Activated T-helper 17 cell treated with anti-CD3 and anti-CD28 coated beads, Interleukin-2, amount 50 U/mL, for 72 hours (primary cell): ENCODE data around the gene PPP1CC. TPM values are rescaled to one million over a fixed set of nuclear protein-coding genes. Genes with fewer than 3 reads are reported as not detected.
A peak's percentile ranks its signal among the peaks of the same experiment; 100 is the strongest.
"Not testable (repeated sequence)": the region's sequence is repeated elsewhere in the genome, so short reads cannot be mapped to it uniquely, and the experiment has no call there.

ENCODE experiments used
- ATAC-seq: fragments of 150-1000 bp; cut with Tn5 transposase; replicated peaks from 2 replicates; pipeline ENCODE4 v1.10.0; 2021; ENCODE audit warnings: mild to moderate bottlenecking, moderate library complexity
- H3K27ac Mint-ChIP-seq: one replicate; pipeline ENCODE4 v1.8.0; 2022; ENCODE audit warnings: mixed read lengths
- H3K27me3 Mint-ChIP-seq: one replicate; pipeline ENCODE4 v1.8.0; 2022; ENCODE audit warnings: mixed read lengths
- H3K36me3 Mint-ChIP-seq: one replicate; pipeline ENCODE4 v1.8.0; 2022; ENCODE audit warnings: low read depth, mild to moderate bottlenecking, mixed read lengths
- H3K4me1 Mint-ChIP-seq: one replicate; pipeline ENCODE4 v1.8.0; 2022; ENCODE audit warnings: mixed read lengths
- H3K4me3 Mint-ChIP-seq: one replicate; pipeline ENCODE4 v1.8.0; 2022; ENCODE audit warnings: mild to moderate bottlenecking, mixed read lengths
- H3K9me3 Mint-ChIP-seq: one replicate; pipeline ENCODE4 v1.8.0; 2022; ENCODE audit warnings: mixed read lengths
- total RNA-seq, 2 donors: library from RNA; stranded (reverse); gene quantifications; one replicate each; pipeline ENCODE4 v1.2.3, GENCODE V29; 2022

The PPP1CC gene
- total RNA-seq, 2 donors from 2014 or later = 185 to 259 TPM

GRCh38 chr12:110725267-110725666 is 17.4 kb downstream of the PPP1CC start:
- no peak for ATAC-seq
- H3K4me3 Mint-ChIP-seq = no peak overlapping the region
- peaks cover 100% of the 10 kb centered on the region for H3K36me3 Mint-ChIP-seq
- H3K9me3 Mint-ChIP-seq = no peaks in the 10 kb centered on the region
- H3K27ac Mint-ChIP-seq = peak overlapping the region; percentile 45
- H3K27me3 Mint-ChIP-seq = no peaks in the 10 kb centered on the region
- peaks cover 26% of the 10 kb centered on the region for H3K4me1 Mint-ChIP-seq

DNA sequence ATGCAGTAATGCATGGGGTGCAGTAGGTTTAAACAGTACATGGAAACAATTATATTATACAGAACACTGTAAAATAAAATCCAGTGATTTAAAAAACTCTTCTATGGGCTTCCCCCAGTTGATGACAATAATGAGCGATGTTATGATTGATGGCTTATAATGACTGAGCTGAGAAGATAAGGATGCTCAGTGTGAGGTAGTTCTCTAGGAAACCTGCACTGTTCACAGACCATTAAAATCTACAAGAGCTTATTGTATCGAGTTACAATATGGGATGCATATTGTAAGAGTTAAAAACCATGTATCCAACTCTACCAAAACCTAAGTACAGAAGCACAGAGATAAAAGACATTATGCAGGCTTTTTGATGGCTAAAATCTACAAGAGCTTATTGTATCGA is 19.8 kb downstream of the PPP1CC start:
- H3K27ac Mint-ChIP-seq, ATAC-seq, H3K27me3 Mint-ChIP-seq, H3K9me3 Mint-ChIP-seq, H3K4me3 Mint-ChIP-seq: not testable (repeated sequence)
- Mint-ChIP-seq H3K36me3 (peaks cover 100% of the 10 kb centered on the region), H3K4me1 (peaks cover 28% of the 10 kb centered on the region)

- Mint-ChIP-seq H3K27ac (no peak overlapping the region), H3K4me1 (peaks cover 29% of the 10 kb centered on the region), H3K36me3 (peaks cover 99% of the 10 kb centered on the region), H3K9me3 (no peaks in the 10 kb centered on the region), H3K27me3 (no peaks in the 10 kb centered on the region), H3K4me3 (no peak overlapping the region)
- no peak for ATAC-seq
These were observed 21.1 kb downstream of the PPP1CC start for GRCh38 chr12:110721570-110721969.

GRCh38 chr12:110720516-110720915 is 22.2 kb downstream of the PPP1CC start:
- Mint-ChIP-seq H3K9me3 (no peaks in the 10 kb centered on the region), H3K27me3 (no peaks in the 10 kb centered on the region), H3K4me1 (peaks cover 29% of the 10 kb centered on the region), H3K27ac (no peak overlapping the region), H3K4me3 (no peak overlapping the region), H3K36me3 (peaks cover 92% of the 10 kb centered on the region)
- ATAC-seq = no peak

DNA sequence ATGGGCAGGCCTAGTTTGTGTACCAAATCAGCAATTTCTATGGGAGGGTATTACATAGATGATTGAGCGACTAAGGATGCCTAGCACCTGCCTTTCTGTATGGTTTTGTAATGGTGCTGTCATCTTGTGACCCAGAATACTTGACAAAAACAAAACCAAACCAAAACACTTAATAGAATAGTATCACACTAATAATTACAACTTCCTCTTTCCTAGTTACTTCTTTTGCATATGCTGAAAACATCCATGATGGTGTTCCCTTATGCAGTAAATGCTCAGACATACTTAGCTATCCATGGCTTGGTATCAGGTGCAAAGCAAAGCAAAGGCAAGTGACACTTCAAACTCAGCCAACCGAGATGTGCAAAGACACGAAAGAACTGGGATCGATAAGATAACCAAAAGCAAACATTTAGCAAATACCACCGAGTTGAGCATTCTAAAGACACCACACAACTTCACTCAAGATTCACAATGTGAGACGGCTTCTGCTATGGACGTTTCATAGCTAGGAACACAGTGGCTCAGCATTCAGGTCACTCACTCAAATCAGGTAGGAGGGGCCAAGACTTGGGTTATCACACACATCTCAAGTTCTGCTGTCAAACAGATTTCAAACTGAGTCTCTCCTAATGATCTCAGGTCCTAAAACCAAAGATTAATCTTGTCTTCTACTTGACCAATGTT is 24.3 kb downstream of the PPP1CC start:
- H3K27me3 Mint-ChIP-seq = no peaks in the 10 kb centered on the region
- peaks cover 24% of the 10 kb centered on the region for H3K4me1 Mint-ChIP-seq
- no peak overlapping the region for H3K27ac Mint-ChIP-seq
- no peak overlapping the region for H3K4me3 Mint-ChIP-seq
- no peak for ATAC-seq
- H3K36me3 Mint-ChIP-seq = peaks cover 70% of the 10 kb centered on the region
- no peaks in the 10 kb centered on the region for H3K9me3 Mint-ChIP-seq

DNA sequence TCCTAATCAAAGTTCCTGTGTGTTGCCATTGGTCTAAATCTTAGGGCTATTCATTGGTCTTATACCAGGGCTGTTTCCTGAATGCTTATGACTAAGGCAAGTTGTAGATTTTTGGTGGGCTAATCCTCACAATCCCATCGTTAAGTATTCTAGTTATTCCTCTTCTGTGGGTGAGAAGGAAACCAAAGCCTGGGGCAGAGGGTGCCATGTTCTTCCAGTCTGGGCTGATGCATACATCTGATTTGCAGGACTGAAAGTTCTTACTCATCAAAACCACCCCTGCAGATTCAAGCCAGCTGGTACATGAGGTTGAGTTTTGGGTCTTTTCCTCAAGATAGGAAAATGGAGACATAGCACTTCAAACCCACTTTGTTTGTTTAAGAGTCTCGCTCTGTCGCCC is 25.7 kb downstream of the PPP1CC start:
- peaks cover 24% of the 10 kb centered on the region for H3K4me1 Mint-ChIP-seq

GRCh38 chr12:110708917-110709316 is 33.8 kb downstream of the PPP1CC start:
- Mint-ChIP-seq H3K27ac (peak overlapping the region; percentile 23), H3K27me3 (no peaks in the 10 kb centered on the region), H3K9me3 (no peaks in the 10 kb centered on the region), H3K36me3 (no peaks in the 10 kb centered on the region), H3K4me1 (peaks cover 5% of the 10 kb centered on the region), H3K4me3 (no peak overlapping the region)
- no peak for ATAC-seq

More for the DNA sequence above, 25.7 kb downstream of the PPP1CC start:
- Mint-ChIP-seq H3K27me3 (no peaks in the 10 kb centered on the region), H3K4me3 (no peak overlapping the region), H3K9me3 (no peaks in the 10 kb centered on the region), H3K36me3 (peaks cover 57% of the 10 kb centered on the region), H3K27ac (peak overlapping the region; percentile 50)
- ATAC-seq = peak; percentile 91

- Mint-ChIP-seq H3K4me3 (no peak overlapping the region), H3K36me3 (no peaks in the 10 kb centered on the region), H3K4me1 (peaks cover 5% of the 10 kb centered on the region), H3K9me3 (no peaks in the 10 kb centered on the region), H3K27me3 (no peaks in the 10 kb centered on the region), H3K27ac (no peak overlapping the region)
- no peak for ATAC-seq
These were observed 37.4 kb downstream of the PPP1CC start for GRCh38 chr12:110705309-110705708.

DNA sequence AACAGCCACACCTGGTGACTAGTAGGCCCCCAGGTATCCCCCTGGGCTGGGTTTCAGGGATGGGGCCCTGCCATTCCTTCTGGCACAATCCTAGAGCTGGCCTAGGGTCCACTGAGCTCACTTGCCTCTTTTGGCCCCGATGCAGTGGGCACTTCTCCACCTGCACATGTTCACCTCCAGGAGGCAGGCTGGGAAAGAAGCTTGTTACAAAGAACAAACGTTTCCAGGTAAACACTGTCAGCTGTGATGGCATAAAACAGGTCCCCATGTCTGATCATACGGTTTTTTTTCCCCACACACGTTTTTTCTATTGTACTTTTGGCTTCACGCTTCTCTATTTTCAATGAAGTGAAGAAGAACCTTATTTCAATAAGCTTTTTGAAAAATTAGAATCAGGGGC is 37.9 kb downstream of the PPP1CC start:
- peak; percentile 44 for ATAC-seq
- no peaks in the 10 kb centered on the region for H3K36me3 Mint-ChIP-seq
- no peaks in the 10 kb centered on the region for H3K27me3 Mint-ChIP-seq
- H3K27ac Mint-ChIP-seq = no peak overlapping the region
- no peak overlapping the region for H3K4me3 Mint-ChIP-seq
- H3K9me3 Mint-ChIP-seq = no peaks in the 10 kb centered on the region
- peaks cover 5% of the 10 kb centered on the region for H3K4me1 Mint-ChIP-seq

GRCh38 chr12:110704231-110704630 is 38.5 kb downstream of the PPP1CC start:
- H3K36me3 Mint-ChIP-seq = no peaks in the 10 kb centered on the region
- H3K27me3 Mint-ChIP-seq = no peaks in the 10 kb centered on the region
- no peaks in the 10 kb centered on the region for H3K9me3 Mint-ChIP-seq
- no peak overlapping the region for H3K4me3 Mint-ChIP-seq
- H3K4me1 Mint-ChIP-seq = peaks cover 5% of the 10 kb centered on the region
- ATAC-seq = no peak
- no peak overlapping the region for H3K27ac Mint-ChIP-seq

DNA sequence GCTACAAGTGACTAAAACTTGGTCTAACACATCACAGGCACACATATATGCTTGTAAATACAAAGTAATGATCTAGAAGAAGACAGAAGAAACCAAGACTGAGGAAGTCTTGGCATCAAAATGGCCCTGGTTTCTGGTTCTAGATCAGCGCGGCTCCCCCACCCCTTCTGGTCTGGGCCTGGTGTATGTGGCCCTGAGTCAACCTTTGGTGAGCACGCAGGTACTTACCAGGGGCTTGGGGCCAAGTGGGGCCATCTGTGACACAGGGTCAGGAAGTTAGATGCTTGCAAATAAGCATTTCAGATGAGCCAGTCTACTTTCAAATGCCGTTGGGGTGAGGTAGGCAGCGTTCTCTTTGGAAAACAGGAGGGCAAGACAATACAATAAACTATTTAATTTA is 40.6 kb downstream of the PPP1CC start:
- no peak for ATAC-seq
- Mint-ChIP-seq H3K9me3 (no peaks in the 10 kb centered on the region), H3K27ac (no peak overlapping the region), H3K36me3 (no peaks in the 10 kb centered on the region), H3K4me3 (no peak overlapping the region), H3K4me1 (no peaks in the 10 kb centered on the region), H3K27me3 (no peaks in the 10 kb centered on the region)

DNA sequence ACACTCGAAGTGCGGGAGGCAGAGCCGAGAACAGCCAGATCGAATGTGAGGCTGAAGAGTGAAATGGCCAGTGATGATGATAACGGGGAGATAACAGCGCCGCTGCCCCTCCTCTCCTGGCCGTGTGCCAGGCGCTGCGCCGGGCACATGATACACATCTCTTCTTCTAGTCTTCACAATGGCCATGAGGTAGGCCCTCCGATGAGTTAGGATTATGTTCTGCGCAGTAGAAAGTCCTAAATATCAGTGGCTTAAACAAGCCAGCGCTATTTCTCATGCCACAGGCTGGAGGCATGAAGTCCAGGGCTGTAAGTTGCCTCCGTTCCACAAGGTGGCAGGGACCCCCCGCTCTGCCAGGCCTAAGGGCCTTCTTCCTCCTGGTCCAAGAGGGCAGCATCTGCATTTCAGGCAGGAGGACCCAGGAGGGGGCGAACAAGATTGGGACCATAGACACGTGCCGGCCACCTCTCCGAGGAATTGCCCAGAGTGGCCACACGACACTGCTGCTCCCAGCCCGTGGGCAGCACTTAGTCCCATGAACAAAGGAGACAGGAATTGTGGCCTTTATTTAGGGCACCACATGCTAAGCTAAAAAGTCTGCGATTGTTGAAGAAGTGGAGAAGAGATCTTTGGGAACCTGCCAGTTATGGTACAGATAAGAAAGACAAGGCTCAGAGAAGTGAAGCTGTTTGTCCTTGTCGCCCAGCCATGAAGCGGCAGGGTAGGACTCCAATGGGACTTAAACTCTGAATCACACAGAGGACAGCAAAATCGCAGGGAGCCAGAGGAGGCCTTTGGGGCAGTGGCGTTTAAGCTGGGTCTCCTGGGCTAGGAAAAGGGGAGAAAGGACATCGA is 42.9 kb downstream of the PPP1CC start:
- Mint-ChIP-seq H3K9me3 (no peaks in the 10 kb centered on the region), H3K27ac (no peak overlapping the region), H3K4me1 (no peaks in the 10 kb centered on the region), H3K36me3 (no peaks in the 10 kb centered on the region), H3K27me3 (no peaks in the 10 kb centered on the region), H3K4me3 (no peak overlapping the region)
- no peak for ATAC-seq

- no peak overlapping the region for H3K27ac Mint-ChIP-seq
- H3K9me3 Mint-ChIP-seq = no peaks in the 10 kb centered on the region
These were observed 44.4 kb downstream of the PPP1CC start for GRCh38 chr12:110698171-110698902.

GRCh38 chr12:110697236-110697635 is 45.5 kb downstream of the PPP1CC start:
- no peak for ATAC-seq
- H3K27me3 Mint-ChIP-seq = no peaks in the 10 kb centered on the region
- no peaks in the 10 kb centered on the region for H3K36me3 Mint-ChIP-seq
- no peaks in the 10 kb centered on the region for H3K9me3 Mint-ChIP-seq
- no peak overlapping the region for H3K4me3 Mint-ChIP-seq
- H3K4me1 Mint-ChIP-seq = no peaks in the 10 kb centered on the region
- no peak overlapping the region for H3K27ac Mint-ChIP-seq

More at GRCh38 chr12:110698171-110698902, 44.4 kb downstream of the PPP1CC start:
- no peaks in the 10 kb centered on the region for H3K36me3 Mint-ChIP-seq
- no peaks in the 10 kb centered on the region for H3K4me1 Mint-ChIP-seq
- no peaks in the 10 kb centered on the region for H3K27me3 Mint-ChIP-seq
- no peak overlapping the region for H3K4me3 Mint-ChIP-seq
- peak; percentile 98 for ATAC-seq
